ENCODE results near the gene ANK2.

The ANK2 gene

DNA sequence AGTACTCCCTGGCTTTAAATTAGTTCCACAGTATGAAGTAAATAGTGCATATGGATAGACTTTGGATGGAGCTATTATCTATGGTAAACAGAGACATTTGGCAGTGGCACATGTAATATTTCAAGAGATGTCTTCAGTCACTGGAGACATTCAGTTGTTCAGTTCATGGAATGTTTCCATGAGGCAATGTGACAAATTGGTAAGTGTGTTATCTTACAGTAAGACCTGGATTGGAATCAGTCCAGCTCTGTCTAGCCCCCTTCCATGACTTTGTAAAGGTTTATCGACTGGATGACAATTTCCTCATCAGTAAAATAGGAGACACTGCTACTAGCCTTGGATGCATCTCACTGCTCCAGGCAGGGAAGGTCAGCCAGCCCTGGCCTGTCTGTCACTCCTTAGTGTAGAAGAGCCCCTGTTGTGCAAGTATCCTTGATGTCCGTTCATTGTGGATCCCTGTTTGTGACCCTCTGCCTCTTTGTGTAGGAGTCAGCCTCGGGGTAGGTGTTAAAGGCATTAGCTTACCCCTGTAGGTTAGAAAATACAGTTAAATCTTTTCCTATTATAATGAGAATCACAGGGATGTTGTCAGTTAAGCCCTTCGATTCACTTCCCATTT, 335.9 kb downstream of the ANK2 start:
- H3K27ac ChIP-seq: peak overlapping the region in 1 of 2 donors; percentile 36
- DNase-seq (ENCODE audit: low spot score): no peak
- H3K4me3 ChIP-seq: no peak overlapping the region
- no peak for TF ChIP-seq CTCF (IDR thresholded peaks at IDR 0.05)

GRCh38 chr4:113389160-113389559, 339.7 kb downstream of the ANK2 start:
- no peak for TF ChIP-seq CTCF (IDR thresholded peaks at IDR 0.05)
- DNase-seq (ENCODE audit: low spot score): no peak
- H3K27ac ChIP-seq: no peak overlapping the region
- no peak overlapping the region for H3K4me3 ChIP-seq

DNA sequence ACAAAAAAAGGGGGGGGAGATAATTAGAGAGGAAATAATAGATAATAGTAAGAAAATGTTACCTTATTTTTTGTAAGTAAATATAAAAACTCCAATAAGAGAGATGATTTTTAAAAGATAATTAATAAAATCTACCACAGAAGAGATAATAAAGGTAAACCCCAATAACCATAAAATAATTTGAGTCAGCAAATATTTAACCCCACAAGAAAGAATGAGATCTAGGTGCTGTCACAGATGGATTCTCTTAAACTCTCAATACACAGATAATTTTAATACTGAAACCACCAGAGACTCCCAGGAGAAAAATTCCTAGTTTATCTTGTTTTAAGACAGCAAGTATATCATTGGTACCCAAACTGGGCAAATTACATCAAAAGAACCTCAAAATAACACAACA, 341.4 kb downstream of the ANK2 start:
- TF ChIP-seq CTCF (IDR thresholded peaks at IDR 0.05): no peak
- H3K27ac ChIP-seq: no peak overlapping the region
- no peak overlapping the region for H3K4me3 ChIP-seq
- no peak for DNase-seq (ENCODE audit: low spot score)

GRCh38 chr4:113394108-113394729, 344.8 kb downstream of the ANK2 start:
- Histone ChIP-seq H3K27ac (no peak overlapping the region), H3K4me3 (no peak overlapping the region)
- DNase-seq (ENCODE audit: low spot score): no peak

DNA sequence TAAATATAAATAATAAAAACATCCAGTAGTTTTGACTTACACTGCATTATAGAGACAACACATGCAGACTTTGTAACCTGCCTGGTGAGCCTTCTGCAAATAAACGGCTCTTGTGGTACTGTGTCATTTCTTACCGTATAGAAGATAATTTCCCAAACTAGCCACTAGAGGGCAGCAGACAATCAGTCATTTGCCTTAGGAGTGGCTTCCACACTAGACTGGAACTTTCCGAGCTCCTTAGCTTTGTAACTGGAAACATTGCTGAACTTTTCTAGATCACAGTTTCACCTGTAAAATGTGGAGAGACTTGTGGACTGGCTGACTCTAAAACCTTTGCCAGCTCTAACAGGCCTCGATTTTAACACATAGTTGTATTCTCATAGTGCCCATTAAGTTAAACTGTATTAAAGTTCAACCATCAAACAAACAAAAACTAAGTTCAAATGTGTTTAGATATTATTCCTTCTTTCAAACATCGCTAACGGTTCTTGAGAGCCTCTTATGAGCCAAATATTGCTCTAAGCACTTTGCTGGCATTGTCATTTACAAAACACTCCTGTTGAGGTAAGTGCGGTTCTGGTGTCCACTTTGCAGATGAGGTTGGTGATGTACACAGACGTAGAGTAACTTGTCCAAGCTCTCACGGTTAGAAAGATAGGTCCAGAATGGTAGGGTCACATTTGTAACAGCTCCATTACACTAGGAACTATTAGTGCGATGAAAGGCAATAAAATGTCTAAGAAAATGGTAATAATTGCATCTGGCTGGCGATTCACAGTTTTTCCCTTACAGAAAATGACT, 345.5 kb downstream of the ANK2 start:
- no peak for DNase-seq (ENCODE audit: low spot score)
- peak overlapping the region in 1 of 2 donors; percentile 47 for H3K27ac ChIP-seq
- H3K4me3 ChIP-seq: no peak overlapping the region
- peak; percentile 60 for TF ChIP-seq CTCF (IDR thresholded peaks at IDR 0.05)

More at GRCh38 chr4:113394108-113394729, 344.8 kb downstream of the ANK2 start:
- no peak for TF ChIP-seq CTCF (IDR thresholded peaks at IDR 0.05)

DNA sequence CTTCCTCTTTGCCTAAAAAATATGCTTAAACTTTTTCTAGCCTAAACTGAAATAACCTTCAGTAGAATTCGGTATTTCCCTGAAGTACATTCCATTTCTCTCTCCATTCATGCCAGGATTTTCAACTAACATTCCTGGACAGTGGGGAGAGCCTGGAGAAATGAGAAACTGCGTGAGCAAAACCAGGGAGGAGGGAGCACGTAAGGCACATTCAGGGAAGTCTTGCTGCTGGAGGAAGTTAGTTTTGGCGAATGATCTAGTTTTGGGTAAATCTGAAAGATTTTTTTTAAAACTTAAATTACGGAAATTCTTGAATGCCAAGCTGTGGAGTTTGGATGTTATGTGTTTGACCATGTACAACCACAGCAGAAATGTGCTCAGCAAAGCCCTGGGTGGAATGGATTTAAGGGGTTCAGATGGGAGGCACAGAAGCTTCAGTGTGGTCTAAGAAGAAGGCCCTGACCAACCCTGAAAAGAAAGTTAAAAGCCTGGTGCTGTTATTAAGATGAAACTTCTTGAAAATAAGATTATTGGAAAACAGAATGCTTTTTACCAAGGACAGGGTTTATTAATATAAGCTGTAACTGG, 347.8 kb downstream of the ANK2 start:
- TF ChIP-seq CTCF (IDR thresholded peaks at IDR 0.05): no peak
- H3K27ac ChIP-seq: peak overlapping the region; percentile 24 to 31
- DNase-seq (ENCODE audit: low spot score): no peak
- peak overlapping the region; percentile 3 for H3K4me3 ChIP-seq

Measured in coronary artery (tissue), 2 donors.